Measurements from ENCODE around the gene RAX.

DNA sequence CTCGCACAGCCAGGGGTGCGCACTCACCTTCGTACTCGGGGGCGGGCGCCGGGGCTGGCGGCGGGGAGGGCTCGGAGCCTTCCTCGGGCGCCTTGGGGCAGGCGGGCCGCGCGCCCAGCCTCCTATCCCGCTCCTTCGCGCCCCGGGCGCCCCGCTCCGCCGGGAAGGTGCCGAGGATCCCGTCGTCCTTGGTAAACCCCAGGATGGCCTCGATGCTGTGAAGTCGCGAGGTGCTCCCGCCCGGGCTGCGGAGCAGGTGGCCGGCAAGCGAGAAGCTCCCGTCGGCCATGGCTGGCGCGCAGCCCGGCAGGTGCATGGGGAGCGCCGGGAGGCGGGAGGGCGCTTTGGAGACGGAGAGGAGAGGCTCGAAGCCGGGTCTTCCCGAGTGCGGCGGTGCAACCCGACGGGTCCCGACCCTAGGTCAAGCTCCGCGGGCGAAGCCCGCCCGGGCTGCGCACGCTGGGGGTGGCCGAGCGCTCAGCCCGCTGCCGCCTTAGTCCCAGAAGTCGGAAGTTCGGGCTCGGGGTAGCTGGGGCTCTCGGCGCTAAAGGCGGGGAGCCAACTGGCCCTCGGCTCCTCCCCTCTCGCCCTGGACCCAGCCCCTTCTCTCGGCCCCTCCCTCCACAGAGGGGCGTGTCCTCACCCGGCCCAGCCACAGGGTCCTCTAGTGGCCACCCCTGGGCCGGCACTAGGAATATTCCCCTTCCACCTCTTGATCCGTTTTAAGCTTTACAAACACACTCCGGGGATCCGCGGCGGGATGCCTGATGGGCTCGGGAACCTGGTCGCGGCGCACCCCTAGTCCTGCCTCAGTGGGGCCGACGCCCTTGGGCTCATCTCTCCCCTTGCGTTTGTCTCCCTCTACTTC, at the start of gene RAX:
- TF ChIP-seq, protein P1, sequence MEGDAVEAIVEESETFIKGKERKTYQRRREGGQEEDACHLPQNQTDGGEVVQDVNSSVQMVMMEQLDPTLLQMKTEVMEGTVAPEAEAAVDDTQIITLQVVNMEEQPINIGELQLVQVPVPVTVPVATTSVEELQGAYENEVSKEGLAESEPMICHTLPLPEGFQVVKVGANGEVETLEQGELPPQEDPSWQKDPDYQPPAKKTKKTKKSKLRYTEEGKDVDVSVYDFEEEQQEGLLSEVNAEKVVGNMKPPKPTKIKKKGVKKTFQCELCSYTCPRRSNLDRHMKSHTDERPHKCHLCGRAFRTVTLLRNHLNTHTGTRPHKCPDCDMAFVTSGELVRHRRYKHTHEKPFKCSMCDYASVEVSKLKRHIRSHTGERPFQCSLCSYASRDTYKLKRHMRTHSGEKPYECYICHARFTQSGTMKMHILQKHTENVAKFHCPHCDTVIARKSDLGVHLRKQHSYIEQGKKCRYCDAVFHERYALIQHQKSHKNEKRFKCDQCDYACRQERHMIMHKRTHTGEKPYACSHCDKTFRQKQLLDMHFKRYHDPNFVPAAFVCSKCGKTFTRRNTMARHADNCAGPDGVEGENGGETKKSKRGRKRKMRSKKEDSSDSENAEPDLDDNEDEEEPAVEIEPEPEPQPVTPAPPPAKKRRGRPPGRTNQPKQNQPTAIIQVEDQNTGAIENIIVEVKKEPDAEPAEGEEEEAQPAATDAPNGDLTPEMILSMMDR (IDR thresholded peaks at IDR 0.05), result no peak
- no peak for TF ChIP-seq POLR2A (IDR thresholded peaks at IDR 0.05)

Data from sigmoid colon (tissue), 3 donors.